ENCODE data around the gene TMEM14A. TPM values are rescaled to one million over a fixed set of nuclear protein-coding genes. Genes with fewer than 3 reads are reported as not detected.
"Not testable (repeated sequence)": the region's sequence is repeated elsewhere in the genome, so short reads cannot be mapped to it uniquely, and the experiment has no call there.

Gene TMEM14A
- polyA plus RNA-seq, 1 experiment, result 55.6 TPM

DNA sequence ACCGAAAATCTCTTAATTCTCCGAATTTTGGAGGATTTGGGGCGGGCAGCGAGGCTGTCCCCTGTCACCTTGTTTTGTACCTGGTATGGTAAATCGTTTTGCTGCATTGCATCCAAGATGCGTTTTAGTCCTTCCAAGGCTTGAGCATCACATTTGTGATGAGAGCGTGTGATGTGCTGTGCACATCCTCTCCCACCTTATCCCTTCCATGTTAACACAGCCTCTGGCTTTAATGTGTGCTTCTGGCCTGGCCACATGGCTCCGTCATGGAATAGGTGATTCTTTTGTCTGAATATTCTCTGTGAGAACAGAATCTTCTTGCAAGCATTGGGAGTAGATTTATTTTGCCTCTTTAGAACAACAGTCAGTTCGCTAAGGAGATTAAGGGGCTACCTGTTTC lies 763 bp downstream of the TMEM14A start:
- H3K4me3 ChIP-seq (ENCODE audit: low read depth, low read length), result peak overlapping the region; percentile 86
- TF ChIP-seq, protein P1, sequence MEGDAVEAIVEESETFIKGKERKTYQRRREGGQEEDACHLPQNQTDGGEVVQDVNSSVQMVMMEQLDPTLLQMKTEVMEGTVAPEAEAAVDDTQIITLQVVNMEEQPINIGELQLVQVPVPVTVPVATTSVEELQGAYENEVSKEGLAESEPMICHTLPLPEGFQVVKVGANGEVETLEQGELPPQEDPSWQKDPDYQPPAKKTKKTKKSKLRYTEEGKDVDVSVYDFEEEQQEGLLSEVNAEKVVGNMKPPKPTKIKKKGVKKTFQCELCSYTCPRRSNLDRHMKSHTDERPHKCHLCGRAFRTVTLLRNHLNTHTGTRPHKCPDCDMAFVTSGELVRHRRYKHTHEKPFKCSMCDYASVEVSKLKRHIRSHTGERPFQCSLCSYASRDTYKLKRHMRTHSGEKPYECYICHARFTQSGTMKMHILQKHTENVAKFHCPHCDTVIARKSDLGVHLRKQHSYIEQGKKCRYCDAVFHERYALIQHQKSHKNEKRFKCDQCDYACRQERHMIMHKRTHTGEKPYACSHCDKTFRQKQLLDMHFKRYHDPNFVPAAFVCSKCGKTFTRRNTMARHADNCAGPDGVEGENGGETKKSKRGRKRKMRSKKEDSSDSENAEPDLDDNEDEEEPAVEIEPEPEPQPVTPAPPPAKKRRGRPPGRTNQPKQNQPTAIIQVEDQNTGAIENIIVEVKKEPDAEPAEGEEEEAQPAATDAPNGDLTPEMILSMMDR (IDR thresholded peaks at IDR 0.05; ENCODE audit: low read depth, low read length), result no peak
- H3K27ac ChIP-seq (ENCODE audit: low read depth, low read length), result no peak overlapping the region
- ChIA-PET CTCF (interaction anchor here (1.1 kb wide), 1 partner anchor 325 kb away, joined by 3 read pairs; no protein-coding TSS in a partner anchor), POLR2A (interaction anchor here (0.6 kb wide), 1 partner anchor 210 kb away, joined by 4 read pairs; no protein-coding TSS in a partner anchor)
- no peaks in the 10 kb centered on the region for H3K9me3 ChIP-seq (ENCODE audit: control insufficient read depth, insufficient read depth, low read length)
- DNase-seq (ENCODE audit: low read depth, low spot score), result no peak
- no peaks in the 10 kb centered on the region for H3K27me3 ChIP-seq (ENCODE audit: control insufficient read depth, insufficient read depth, low read length)

DNA sequence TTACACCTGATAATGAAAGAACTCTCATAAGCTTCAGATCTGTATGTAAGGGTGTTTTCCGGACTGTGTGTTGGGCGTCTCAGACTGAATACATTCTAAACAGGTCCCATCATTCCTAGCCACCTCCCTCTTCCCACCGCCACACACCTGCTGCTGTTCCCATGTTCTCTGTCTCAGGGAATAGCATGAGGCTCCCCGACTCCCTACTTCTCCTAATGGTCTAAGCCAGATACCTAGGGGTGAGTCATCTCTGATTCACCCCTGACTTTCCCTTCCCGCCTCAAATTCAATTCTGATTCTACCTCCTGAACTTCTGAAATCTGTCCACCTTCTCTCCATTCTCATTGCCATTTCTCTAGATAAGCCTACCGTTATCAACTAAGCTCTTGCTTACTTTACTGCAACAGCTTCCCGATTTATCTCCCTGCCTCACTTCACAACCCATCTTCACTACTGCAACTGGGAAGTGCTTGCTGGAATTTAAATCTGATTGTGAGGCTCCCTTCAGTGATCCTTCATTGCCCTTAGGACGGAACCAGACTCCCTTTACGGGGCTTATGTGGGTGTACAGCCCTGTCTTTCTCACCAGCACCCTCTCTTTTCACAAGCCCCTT lies 1.6 kb downstream of the TMEM14A start:
- CTCF ChIA-PET, result interaction anchor here (1.1 kb wide), 1 partner anchor 324 kb away, joined by 3 read pairs; no protein-coding TSS in a partner anchor
- DNase-seq (ENCODE audit: low read depth, low spot score), result no peak
- Histone ChIP-seq H3K4me3 (ENCODE audit: low read depth, low read length) (no peak overlapping the region), H3K27me3 (ENCODE audit: control insufficient read depth, insufficient read depth, low read length) (no peaks in the 10 kb centered on the region), H3K9me3 (ENCODE audit: control insufficient read depth, insufficient read depth, low read length) (no peaks in the 10 kb centered on the region), H3K27ac (ENCODE audit: low read depth, low read length) (no peak overlapping the region)
- TF ChIP-seq, protein P1 (IDR thresholded peaks at IDR 0.05; ENCODE audit: low read depth, low read length), result no peak
- POLR2A ChIA-PET, result no interaction called here

DNA sequence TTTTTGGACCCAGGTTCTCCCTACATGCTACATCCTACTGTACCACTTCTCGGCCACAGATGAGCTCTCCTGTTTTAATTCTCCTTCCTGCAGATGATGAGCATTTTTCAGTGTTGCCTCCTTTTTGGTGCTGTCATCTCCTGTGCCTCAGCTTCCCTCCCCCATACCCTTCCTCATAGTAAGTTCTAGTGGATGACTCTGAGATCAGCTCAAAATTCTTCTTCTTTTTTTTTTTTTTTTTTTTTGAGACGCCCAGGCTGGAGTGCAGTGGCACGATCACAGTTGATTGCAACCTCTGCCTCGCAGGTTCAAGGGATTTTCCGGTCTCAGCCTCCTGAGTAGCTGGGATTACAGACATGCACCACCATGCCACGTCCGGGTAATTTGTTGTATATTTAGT lies 3.8 kb downstream of the TMEM14A start:
- ChIA-PET CTCF (interaction anchor here (1.0 to 1.2 kb wide), 2 partner anchors 22 to 392 kb away, joined by 3 to 4 read pairs; no protein-coding TSS in a partner anchor), POLR2A (no interaction called here)
- DNase-seq (ENCODE audit: low read depth, low spot score), result no peak
- Histone ChIP-seq H3K4me3 (ENCODE audit: low read depth, low read length) (no peak overlapping the region), H3K27ac (ENCODE audit: low read depth, low read length) (no peak overlapping the region), H3K9me3 (ENCODE audit: control insufficient read depth, insufficient read depth, low read length) (no peaks in the 10 kb centered on the region), H3K27me3 (ENCODE audit: control insufficient read depth, insufficient read depth, low read length) (no peaks in the 10 kb centered on the region)
- TF ChIP-seq, protein P1 (IDR thresholded peaks at IDR 0.05; ENCODE audit: low read depth, low read length), result no peak

DNA sequence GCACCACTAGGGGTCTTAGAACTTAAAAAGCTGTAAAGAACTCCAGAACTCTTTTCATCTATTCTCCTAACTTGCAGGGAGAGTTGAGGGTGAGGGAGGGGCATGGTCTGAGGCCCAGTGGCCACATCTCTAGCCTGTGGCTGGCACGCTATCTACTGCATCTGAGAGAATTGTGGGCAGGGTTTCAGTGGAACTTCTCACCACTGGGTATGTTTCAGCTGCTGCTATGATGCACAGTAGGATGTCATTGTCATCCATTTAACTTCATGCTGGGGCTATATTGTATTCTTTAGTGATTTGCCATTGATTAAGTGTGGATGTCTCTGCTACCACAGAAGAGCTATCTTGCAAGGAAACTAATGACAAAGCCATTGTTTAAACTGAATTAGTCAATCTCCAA lies 4.5 kb downstream of the TMEM14A start:
- POLR2A ChIA-PET, result no interaction called here
- H3K4me3 ChIP-seq (ENCODE audit: low read depth, low read length), result no peak overlapping the region
- CTCF ChIA-PET, result interaction anchor here (1.0 kb wide), 1 partner anchor 391 kb away, joined by 3 read pairs; no protein-coding TSS in a partner anchor

DNA sequence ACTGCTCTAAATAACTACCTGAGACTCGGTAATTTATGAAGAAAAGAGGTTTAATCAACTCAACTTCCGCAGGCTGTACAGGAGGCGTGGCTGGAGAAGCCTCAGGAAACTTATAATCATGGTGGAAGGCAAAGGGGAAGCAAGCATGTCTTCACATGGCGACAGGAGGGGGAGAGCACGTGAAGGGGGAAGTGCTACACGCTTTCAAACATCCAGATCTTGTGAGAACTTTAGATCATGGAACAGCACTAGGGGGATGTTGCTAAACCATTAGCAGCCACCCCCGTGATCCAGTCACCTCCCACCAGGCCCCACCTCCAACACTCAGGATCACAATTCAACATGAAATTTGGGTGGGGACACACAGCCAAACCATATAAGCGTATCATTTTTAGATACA lies 5.7 kb downstream of the TMEM14A start:
- POLR2A ChIA-PET; DNase-seq (ENCODE audit: low read depth, low spot score); H3K27ac ChIP-seq (ENCODE audit: low read depth, low read length); CTCF ChIA-PET; H3K4me3 ChIP-seq (ENCODE audit: low read depth, low read length); H3K9me3 ChIP-seq (ENCODE audit: control insufficient read depth, insufficient read depth, low read length); H3K27me3 ChIP-seq (ENCODE audit: control insufficient read depth, insufficient read depth, low read length): not testable (repeated sequence)

More for the DNA sequence above, 4.5 kb downstream of the TMEM14A start:
- TF ChIP-seq, protein P1 (IDR thresholded peaks at IDR 0.05; ENCODE audit: low read depth, low read length), result no peak
- Histone ChIP-seq H3K27ac (ENCODE audit: low read depth, low read length) (no peak overlapping the region), H3K9me3 (ENCODE audit: control insufficient read depth, insufficient read depth, low read length) (no peaks in the 10 kb centered on the region), H3K27me3 (ENCODE audit: control insufficient read depth, insufficient read depth, low read length) (no peaks in the 10 kb centered on the region)
- no peak for DNase-seq (ENCODE audit: low read depth, low spot score)
